ENCODE data around the gene AFAP1.

The AFAP1 gene

GRCh38 chr4:7738458-7739076 is 201.1 kb downstream of the AFAP1 start:
- no peaks in the 10 kb centered on the region for H3K27me3 ChIP-seq
- no peaks in the 10 kb centered on the region for H3K9me3 ChIP-seq
- no peaks in the 10 kb centered on the region for H3K36me3 ChIP-seq
- no peaks in the 10 kb centered on the region for H3K4me1 ChIP-seq (ENCODE audit: control insufficient read depth in 1 of 2, insufficient read depth in 1 of 2, low read depth in 1 of 2, low read length in 1 of 2)
- TF ChIP-seq CTCF (IDR thresholded peaks at IDR 0.05), result no peak
- H3K4me3 ChIP-seq (ENCODE audit: low read depth in 1 of 2, low read length in 1 of 2), result no peak overlapping the region
- H3K27ac ChIP-seq, result no peak overlapping the region

GRCh38 chr4:7737752-7738457 is 201.8 kb downstream of the AFAP1 start:
- Histone ChIP-seq H3K9me3 (no peaks in the 10 kb centered on the region), H3K4me1 (ENCODE audit: control insufficient read depth in 1 of 2, insufficient read depth in 1 of 2, low read depth in 1 of 2, low read length in 1 of 2) (no peaks in the 10 kb centered on the region), H3K4me3 (ENCODE audit: low read depth in 1 of 2, low read length in 1 of 2) (no peak overlapping the region), H3K27me3 (no peaks in the 10 kb centered on the region), H3K27ac (no peak overlapping the region), H3K36me3 (no peaks in the 10 kb centered on the region)
- no peak for TF ChIP-seq CTCF (IDR thresholded peaks at IDR 0.05)

- H3K36me3 ChIP-seq, result no peaks in the 10 kb centered on the region
- no peaks in the 10 kb centered on the region for H3K4me1 ChIP-seq (ENCODE audit: control insufficient read depth in 1 of 2, insufficient read depth in 1 of 2, low read depth in 1 of 2, low read length in 1 of 2)
- H3K4me3 ChIP-seq (ENCODE audit: low read depth in 1 of 2, low read length in 1 of 2), result no peak overlapping the region
- TF ChIP-seq CTCF (IDR thresholded peaks at IDR 0.05), result no peak
- no peak overlapping the region for H3K27ac ChIP-seq
- H3K9me3 ChIP-seq, result no peaks in the 10 kb centered on the region
- no peaks in the 10 kb centered on the region for H3K27me3 ChIP-seq
Observed at GRCh38 chr4:7737268-7737645, 202.4 kb downstream of the AFAP1 start.

GRCh38 chr4:7736436-7737267 is 203.0 kb downstream of the AFAP1 start:
- Histone ChIP-seq H3K4me3 (ENCODE audit: low read depth in 1 of 2, low read length in 1 of 2) (no peak overlapping the region), H3K27ac (no peak overlapping the region), H3K27me3 (no peaks in the 10 kb centered on the region), H3K36me3 (no peaks in the 10 kb centered on the region), H3K9me3 (no peaks in the 10 kb centered on the region), H3K4me1 (ENCODE audit: control insufficient read depth in 1 of 2, insufficient read depth in 1 of 2, low read depth in 1 of 2, low read length in 1 of 2) (no peaks in the 10 kb centered on the region)
- no peak for TF ChIP-seq CTCF (IDR thresholded peaks at IDR 0.05)

GRCh38 chr4:7735961-7736360 is 203.7 kb downstream of the AFAP1 start:
- no peak overlapping the region for H3K27ac ChIP-seq
- no peaks in the 10 kb centered on the region for H3K4me1 ChIP-seq (ENCODE audit: control insufficient read depth in 1 of 2, insufficient read depth in 1 of 2, low read depth in 1 of 2, low read length in 1 of 2)
- no peaks in the 10 kb centered on the region for H3K36me3 ChIP-seq
- TF ChIP-seq CTCF (IDR thresholded peaks at IDR 0.05), result no peak
- no peak overlapping the region for H3K4me3 ChIP-seq (ENCODE audit: low read depth in 1 of 2, low read length in 1 of 2)
- no peaks in the 10 kb centered on the region for H3K27me3 ChIP-seq
- no peaks in the 10 kb centered on the region for H3K9me3 ChIP-seq
